Activated naive CD8-positive, alpha-beta T cell (primary cell): Measurements from ENCODE around the gene PRCP.

ENCODE experiments used
- H3K27ac Mint-ChIP-seq: one replicate; pipeline ENCODE4 v1.8.0; 2021; ENCODE audit warnings: mixed read lengths
- H3K27me3 Mint-ChIP-seq: one replicate; pipeline ENCODE4 v1.8.0; 2021; ENCODE audit warnings: mixed read lengths
- H3K36me3 Mint-ChIP-seq: one replicate; pipeline ENCODE4 v1.8.0; 2021; ENCODE audit warnings: mixed read lengths
- H3K4me1 Mint-ChIP-seq: one replicate; pipeline ENCODE4 v1.8.0; 2021; ENCODE audit warnings: low read depth, mixed read lengths
- H3K4me3 Mint-ChIP-seq: one replicate; pipeline ENCODE4 v1.8.0; 2021; ENCODE audit warnings: mild to moderate bottlenecking, mixed read lengths
- H3K9me3 Mint-ChIP-seq: one replicate; pipeline ENCODE4 v1.8.0; 2021; ENCODE audit warnings: low read depth, mixed read lengths

Gene PRCP

DNA sequence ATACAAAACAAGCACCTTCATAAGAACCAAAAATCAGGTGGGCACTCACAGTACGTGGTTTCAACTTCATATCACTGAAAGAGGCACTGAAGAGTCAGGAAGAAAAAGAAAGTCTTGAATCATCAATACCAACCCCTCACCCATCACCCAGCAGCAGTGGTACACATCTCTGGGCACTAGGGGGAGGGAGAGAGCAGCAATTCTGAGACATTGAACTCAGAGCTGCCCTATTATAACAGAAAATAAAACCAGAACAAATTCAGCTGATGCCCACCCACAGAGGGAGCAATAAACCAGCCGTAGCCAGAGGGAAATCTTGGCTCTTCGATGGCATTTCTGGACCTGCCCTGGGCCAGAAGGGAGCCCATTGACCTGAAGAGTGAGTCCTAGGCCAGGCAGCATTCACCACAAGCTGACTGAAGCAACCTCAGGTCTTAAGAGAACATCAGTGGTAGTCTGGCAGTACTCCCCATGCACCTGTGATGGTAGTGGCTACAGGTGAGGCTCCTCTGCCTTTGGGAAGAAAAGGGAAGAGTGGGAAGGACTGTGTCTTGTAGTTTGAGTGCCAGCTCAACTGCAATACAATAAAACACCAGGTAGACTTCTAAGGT is 124.4 kb downstream of the PRCP start:
- Mint-ChIP-seq H3K27me3 (peaks cover 3% of the 10 kb centered on the region), H3K9me3 (peaks cover 12% of the 10 kb centered on the region), H3K4me3 (no peak overlapping the region), H3K36me3 (peaks cover 14% of the 10 kb centered on the region), H3K4me1 (no peaks in the 10 kb centered on the region), H3K27ac (no peak overlapping the region)

DNA sequence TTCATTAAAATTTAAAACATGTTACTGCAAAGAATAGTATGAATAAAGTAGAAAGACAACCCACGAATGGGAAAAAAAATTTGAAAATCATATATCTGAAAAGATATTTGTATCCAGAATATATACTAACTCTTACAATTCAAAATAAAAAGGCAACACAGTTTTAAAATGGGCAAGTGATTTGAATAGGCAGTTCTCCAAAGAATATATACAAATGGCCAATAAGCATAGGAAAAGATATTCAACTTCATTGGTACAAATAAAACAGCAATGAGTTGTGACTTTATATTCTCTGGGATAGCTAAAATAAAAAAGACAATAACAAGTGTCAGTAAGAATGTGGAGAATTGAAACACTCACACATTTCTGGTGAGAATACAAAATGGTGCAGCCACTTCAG is 125.0 kb downstream of the PRCP start:
- Mint-ChIP-seq H3K4me3 (no peak overlapping the region), H3K36me3 (peaks cover 14% of the 10 kb centered on the region), H3K4me1 (no peaks in the 10 kb centered on the region), H3K27ac (no peak overlapping the region), H3K27me3 (peaks cover 3% of the 10 kb centered on the region), H3K9me3 (peaks cover 12% of the 10 kb centered on the region)
